SKM-1 treated with dmso at 0.1 percent for 144 hours (cell line): ENCODE data around the gene MAST3.

Experiments used
- DNase-seq: peaks from one replicate; lab custom pipeline; 2025; ENCODE audit not compliant: unreplicated experiment; lab: John Stamatoyannopoulos, UW

Gene MAST3

GRCh38 chr19:18174983-18175382, 77.4 kb downstream of the MAST3 start:
- no peak for DNase-seq

DNA sequence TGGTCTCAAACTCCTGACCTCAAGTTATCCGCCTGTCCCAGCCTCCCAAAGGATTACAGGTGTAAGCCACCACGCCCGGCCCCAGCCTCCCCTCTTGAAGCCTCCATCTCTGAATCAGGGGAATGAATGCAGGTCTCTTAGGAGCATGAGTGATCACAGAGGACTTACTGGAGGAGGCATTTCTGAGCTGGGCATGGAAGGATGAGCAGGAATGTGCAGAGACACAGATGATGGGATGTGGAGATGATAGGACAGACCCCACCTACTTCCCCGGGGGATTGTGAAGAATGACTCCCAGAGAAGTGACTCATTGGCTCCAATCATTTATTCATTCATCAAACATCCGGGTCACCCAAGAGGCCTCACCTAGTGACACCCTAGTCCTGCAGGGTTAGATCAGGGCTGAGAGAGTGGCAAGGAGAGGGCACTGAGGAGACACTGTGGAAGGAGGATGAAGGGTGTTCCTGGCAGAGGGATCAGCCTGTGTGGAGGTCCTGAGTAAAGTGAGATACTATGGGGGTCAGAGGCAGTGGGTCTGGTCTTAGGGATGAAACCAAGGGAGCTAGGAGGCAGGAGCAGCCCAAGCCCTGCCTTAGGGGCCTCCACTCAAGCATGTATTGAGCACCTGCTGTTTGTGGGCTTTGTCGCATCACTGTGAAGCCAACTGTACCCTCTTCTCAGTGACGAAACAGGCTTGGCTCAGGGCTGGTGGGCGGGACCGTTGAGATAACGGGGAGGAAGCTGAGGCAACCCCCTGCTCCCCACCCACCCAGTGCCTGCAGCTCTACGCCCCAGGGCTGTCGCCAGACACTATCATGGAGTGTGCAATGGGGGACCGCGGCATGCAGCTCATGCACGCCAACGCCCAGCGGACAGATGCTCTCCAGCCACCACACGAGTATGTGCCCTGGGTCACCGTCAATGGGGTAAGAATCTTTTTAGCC, 79.1 kb downstream of the MAST3 start:
- DNase-seq: no peak

DNA sequence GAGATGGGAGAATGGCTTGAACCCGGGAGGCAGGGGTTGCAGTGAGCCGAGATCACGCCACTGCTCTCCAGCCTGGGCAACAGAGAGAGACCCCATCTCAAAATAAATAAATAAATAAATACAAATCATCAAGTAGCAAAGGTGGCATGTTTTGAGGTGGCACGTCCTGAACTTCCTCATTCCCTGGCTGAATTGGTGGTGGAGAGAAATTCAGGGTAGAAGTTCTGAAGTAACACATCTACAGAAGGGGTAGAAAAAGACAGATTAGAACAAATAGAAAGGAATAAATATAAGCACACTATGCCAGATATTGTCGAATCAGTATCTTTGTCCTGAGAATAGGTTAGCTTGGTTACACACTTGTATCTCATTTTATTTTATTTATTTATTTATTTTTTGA, 82.4 kb downstream of the MAST3 start:
- peak; percentile 27 for DNase-seq

GRCh38 chr19:18183529-18183928, 86.0 kb downstream of the MAST3 start:
- DNase-seq: no peak

- DNase-seq: no peak
Observed at GRCh38 chr19:18185538-18185937, 88.0 kb downstream of the MAST3 start.

GRCh38 chr19:18190278-18190677, 92.7 kb downstream of the MAST3 start:
- no peak for DNase-seq

DNA sequence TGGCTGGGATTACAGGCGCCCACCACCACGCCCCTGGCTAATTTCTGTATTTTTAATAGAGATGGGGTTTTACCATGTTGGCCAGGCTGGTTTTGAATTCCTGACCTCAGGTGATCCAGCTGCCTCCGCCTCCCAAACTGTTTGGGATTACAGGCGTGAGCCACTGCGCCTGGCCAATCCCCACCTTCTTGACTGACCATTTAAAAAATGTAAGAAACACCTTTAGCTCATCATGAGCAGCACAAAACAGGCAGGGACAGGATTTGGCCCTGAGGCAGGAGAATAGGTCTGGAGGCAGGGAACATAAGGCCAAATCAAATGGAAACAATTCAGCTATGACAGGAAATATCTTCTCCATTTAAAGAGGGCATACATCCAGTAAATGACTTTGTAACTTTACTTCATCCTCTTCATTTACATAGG, 94.1 kb downstream of the MAST3 start:
- no peak for DNase-seq

DNA sequence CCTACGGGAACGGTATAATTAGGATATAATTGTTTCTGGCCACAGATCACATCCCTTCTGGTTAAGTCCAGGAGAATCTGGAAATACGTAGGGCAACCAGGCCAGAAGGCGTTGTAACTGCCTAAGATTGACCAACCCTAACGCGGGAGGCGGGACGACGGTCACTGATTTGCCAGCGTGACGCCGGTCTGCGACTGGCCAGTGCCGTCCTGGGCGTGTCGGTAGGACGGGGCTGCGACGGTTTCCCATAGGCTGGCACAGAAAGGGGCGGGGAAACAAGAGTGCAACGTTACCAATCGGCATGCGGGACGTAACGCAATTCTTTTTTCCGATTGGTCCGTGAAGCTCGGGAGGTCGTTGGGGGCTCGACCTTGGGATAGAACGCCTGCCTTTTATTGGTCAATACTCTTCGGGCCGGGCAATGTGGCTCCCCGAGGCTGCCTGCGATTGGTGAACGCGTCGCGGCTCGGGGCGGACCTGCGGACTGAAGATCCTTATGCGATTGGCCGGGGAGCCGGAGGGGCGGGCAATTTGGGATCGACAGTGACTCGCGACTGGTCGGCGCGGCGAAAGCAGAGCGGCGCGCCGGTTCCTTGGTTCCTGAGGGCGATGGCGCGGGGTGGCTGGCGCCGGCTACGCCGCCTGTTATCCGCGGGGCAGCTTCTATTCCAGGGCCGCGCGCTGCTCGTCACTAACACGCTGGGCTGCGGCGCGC, 95.3 kb downstream of the MAST3 start, which contains the start of gene MPV17L2:
Gene MPV17L2, plus strand, starts transcription at position 546 of the 715 bp plus-strand sequence. Its CDS starts 64 bp downstream, at position 610.
- peak; percentile 99 for DNase-seq

GRCh38 chr19:18193388-18194180, 96.0 kb downstream of the MAST3 start:
- DNase-seq: no peak

- no peak for DNase-seq
Observed at GRCh38 chr19:18194181-18194530, 96.6 kb downstream of the MAST3 start.

DNA sequence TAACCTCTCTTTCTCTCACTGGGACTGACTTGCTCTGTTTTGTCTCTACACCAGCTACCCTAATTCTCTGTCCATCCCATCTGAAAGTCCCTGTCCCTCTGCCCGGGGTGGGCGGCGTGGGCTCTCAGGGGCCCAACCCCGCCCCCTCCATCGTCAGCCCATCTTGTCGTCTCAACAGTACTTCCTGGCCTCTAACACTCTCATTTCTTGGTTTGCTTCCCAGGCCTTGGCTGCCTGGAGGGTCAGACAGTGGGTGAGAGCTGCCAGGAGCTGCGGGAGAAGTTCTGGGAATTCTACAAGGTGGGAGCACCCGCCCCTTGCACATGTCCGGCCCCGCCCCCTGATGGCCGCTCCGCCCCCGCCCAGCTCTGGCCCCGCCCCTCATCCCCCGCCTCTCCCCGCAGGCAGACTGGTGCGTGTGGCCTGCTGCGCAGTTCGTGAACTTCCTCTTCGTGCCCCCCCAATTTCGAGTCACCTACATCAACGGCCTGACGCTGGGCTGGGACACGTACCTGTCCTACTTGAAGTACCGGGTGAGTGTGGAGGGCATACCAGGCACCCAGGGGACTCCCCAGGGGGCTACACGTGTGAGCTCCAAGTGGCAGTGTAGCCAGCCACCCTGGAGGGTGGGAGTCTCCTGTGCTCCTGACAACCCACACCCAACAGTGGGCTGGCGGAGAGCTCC, 97.1 kb downstream of the MAST3 start:
- no peak for DNase-seq

GRCh38 chr19:18196511-18196845, 98.9 kb downstream of the MAST3 start:
- no peak for DNase-seq

GRCh38 chr19:18197306-18197705, 99.7 kb downstream of the MAST3 start:
- DNase-seq: no peak

DNA sequence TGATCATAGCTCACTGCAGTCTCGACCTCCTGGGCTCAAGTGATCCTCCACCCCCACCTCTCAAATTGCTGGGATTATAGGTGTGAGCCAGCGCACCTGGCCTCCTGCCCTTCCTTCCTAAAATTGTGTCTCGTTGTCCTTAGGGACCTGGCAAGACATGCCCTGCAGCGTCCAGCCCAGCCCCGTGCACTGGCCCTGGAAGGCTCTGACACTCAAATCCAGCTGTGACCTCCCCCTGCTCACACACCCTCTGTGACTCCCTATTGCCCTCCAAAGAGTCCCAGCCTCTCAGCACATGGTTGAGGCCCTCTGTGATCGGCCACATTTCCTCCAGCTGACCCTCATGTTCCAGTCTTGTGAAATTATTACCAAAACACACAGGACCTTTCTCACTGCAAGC, 100.4 kb downstream of the MAST3 start:
- DNase-seq: no peak

GRCh38 chr19:18198374-18198773, 100.8 kb downstream of the MAST3 start:
- no peak for DNase-seq
